Mammary epithelial cell (primary cell): ENCODE data around the gene HES5.

Experiments
- CTCF ChIP-seq, 2 donors: IDR thresholded peaks in 1 of 2; conservative IDR thresholded peaks in 1 of 2; 2 replicates each; pipeline ENCODE4 v1.5.1; 2011 to 2012; ENCODE audit warnings: inconsistent platforms in 2 of 2, low read length in 2 of 2, mild to moderate bottlenecking in 2 of 2, control low read depth in 1 of 2, low read depth in 1 of 2; ENCODE audit not compliant: insufficient read depth in 1 of 2; ENCODE audit errors: extremely low read depth in 1 of 2
- EZH2 ChIP-seq: IDR thresholded peaks from 2 replicates; pipeline ENCODE4 v1.6.1; 2012; ENCODE audit warnings: low read length, inconsistent platforms, borderline replicate concordance

GRCh38 chr1:2529784-2530512 is at the start of gene HES5:
- no peak for TF ChIP-seq CTCF (conservative IDR thresholded peaks at IDR 0.05 in 1 of 2, IDR thresholded peaks at IDR 0.05 in 1 of 2; ENCODE audit: extremely low read depth in 1 of 2, insufficient read depth in 1 of 2, low read depth in 1 of 2, low read length in 2 of 2)
- peak; percentile 27 for TF ChIP-seq EZH2
